Neuronal stem cell (in vitro differentiated cells): Measurements from ENCODE around the gene LCAT.

Source experiments
- DNase-seq: peaks from one replicate; pipeline ENCODE4 v3.0.0-alpha.2; 2013; ENCODE audit warnings: low spot score
- H2AFZ ChIP-seq: one replicate; pipeline ENCODE4 v1.6.1; 2013; ENCODE audit warnings: mild to moderate bottlenecking, low read length, inconsistent platforms
- H2AK5ac ChIP-seq: 2 replicates; pipeline ENCODE4 v1.6.1; 2013; ENCODE audit warnings: low read depth, mild to moderate bottlenecking, inconsistent platforms, low read length, moderate library complexity, mixed read lengths
- H2BK120ac ChIP-seq: 2 replicates; pipeline ENCODE4 v1.6.1; 2013; ENCODE audit warnings: low read depth, mild to moderate bottlenecking, inconsistent platforms, low read length, moderate library complexity, mixed read lengths
- H2BK12ac ChIP-seq: one replicate; pipeline ENCODE4 v1.6.1; 2013; ENCODE audit warnings: low read length, inconsistent platforms
- H2BK15ac ChIP-seq: 2 replicates; pipeline ENCODE4 v1.6.1; 2013; ENCODE audit warnings: mild to moderate bottlenecking, low read length, inconsistent platforms, mixed read lengths
- H2BK5ac ChIP-seq: one replicate; pipeline ENCODE4 v1.6.1; 2013; ENCODE audit warnings: inconsistent platforms, mild to moderate bottlenecking, low read length, moderate library complexity
- H3K14ac ChIP-seq: one replicate; pipeline ENCODE4 v1.6.1; 2013; ENCODE audit warnings: low read length, inconsistent platforms
- H3K18ac ChIP-seq: 2 replicates; pipeline ENCODE4 v1.6.1; 2013; ENCODE audit warnings: low read length, inconsistent platforms
- H3K23ac ChIP-seq: 2 replicates; pipeline ENCODE4 v1.6.1; 2013; ENCODE audit warnings: low read depth, mild to moderate bottlenecking, mixed read lengths, low read length, inconsistent platforms; ENCODE audit not compliant: poor library complexity
- H3K27ac ChIP-seq: replicated peaks from 3 replicates; pipeline ENCODE4 v1.5.1; 2013; ENCODE audit warnings: low read length, inconsistent platforms
- H3K27me3 ChIP-seq, 3 experiments: 2 replicates each; pipeline ENCODE4 v1.6.1; 2013; ENCODE audit warnings: low read length in 3 of 3, mild to moderate bottlenecking in 2 of 3, inconsistent platforms in 1 of 3, low read depth in 1 of 3, mixed read lengths in 1 of 3, moderate library complexity in 1 of 3; ENCODE audit not compliant: control insufficient read depth in 3 of 3, insufficient read depth in 3 of 3
- H3K36me3 ChIP-seq, 2 donors: replicated peaks in 1 of 2; 2 replicates each; pipeline ENCODE4 v1.6.1; 2013; ENCODE audit warnings: low read length in 2 of 2; ENCODE audit not compliant: control insufficient read depth in 2 of 2, insufficient read depth in 2 of 2
- H3K4ac ChIP-seq: 2 replicates; pipeline ENCODE4 v1.6.1; 2013; ENCODE audit warnings: inconsistent platforms, mild to moderate bottlenecking, low read length, moderate library complexity
- H3K4me1 ChIP-seq, 2 donors: 1 replicate in 1 of 2; 2 replicates in 1 of 2; pipeline ENCODE4 v1.6.1; 2013; ENCODE audit warnings: low read length in 2 of 2, low read depth in 1 of 2; ENCODE audit not compliant: control insufficient read depth in 2 of 2, insufficient read depth in 1 of 2
- H3K4me2 ChIP-seq: one replicate; pipeline ENCODE4 v1.6.1; 2013; ENCODE audit warnings: mild to moderate bottlenecking, low read length, inconsistent platforms; ENCODE audit not compliant: insufficient read depth, poor library complexity, severe bottlenecking
- H3K4me3 ChIP-seq, 2 donors: 2 replicates each; pipeline ENCODE4 v1.5.1; 2013; ENCODE audit warnings: low read length in 2 of 2, mild to moderate bottlenecking in 2 of 2, inconsistent platforms in 1 of 2, moderate library complexity in 1 of 2
- H3K79me1 ChIP-seq: one replicate; pipeline ENCODE4 v1.6.1; 2013; ENCODE audit warnings: low read depth, mild to moderate bottlenecking, inconsistent platforms, low read length, moderate library complexity
- H3K9ac ChIP-seq: one replicate; pipeline ENCODE4 v1.6.1; 2013; ENCODE audit warnings: mild to moderate bottlenecking, low read depth, low read length, inconsistent platforms; ENCODE audit not compliant: poor library complexity
- H3K9me3 ChIP-seq, 2 donors: replicated peaks in 1 of 2; 2 replicates each; pipeline versions ENCODE3 to v1.6.1; 2013; ENCODE audit warnings: low read length in 2 of 2, mild to moderate bottlenecking in 2 of 2, inconsistent platforms in 1 of 2, low read depth in 1 of 2, mixed read lengths in 1 of 2, moderate library complexity in 1 of 2; ENCODE audit not compliant: control insufficient read depth in 2 of 2, insufficient read depth in 1 of 2
- H4K8ac ChIP-seq: one replicate; pipeline ENCODE4 v1.6.1; 2013; ENCODE audit warnings: low read depth, mild to moderate bottlenecking, inconsistent platforms, low read length, moderate library complexity
- H4K91ac ChIP-seq: one replicate; pipeline ENCODE4 v1.6.1; 2013; ENCODE audit warnings: low read length, low read depth, mild to moderate bottlenecking, inconsistent platforms; ENCODE audit not compliant: poor library complexity
- WGBS, 2 donors: extraction: QIAGEN DNeasy Blood & Tissue Kit; methylation state at CpG; one replicate each; pipeline ENCODE4 v1.1.7; 2013; ENCODE audit warnings: missing lambda C conversion rate in 2 of 2, mixed read lengths in 1 of 2; ENCODE audit not compliant: insufficient read length in 2 of 2, insufficient replicate concordance in 1 of 2; ENCODE audit errors: extremely low coverage in 2 of 2; 5-methylcytosine and 5-hydroxymethylcytosine counted together

The LCAT gene

DNA sequence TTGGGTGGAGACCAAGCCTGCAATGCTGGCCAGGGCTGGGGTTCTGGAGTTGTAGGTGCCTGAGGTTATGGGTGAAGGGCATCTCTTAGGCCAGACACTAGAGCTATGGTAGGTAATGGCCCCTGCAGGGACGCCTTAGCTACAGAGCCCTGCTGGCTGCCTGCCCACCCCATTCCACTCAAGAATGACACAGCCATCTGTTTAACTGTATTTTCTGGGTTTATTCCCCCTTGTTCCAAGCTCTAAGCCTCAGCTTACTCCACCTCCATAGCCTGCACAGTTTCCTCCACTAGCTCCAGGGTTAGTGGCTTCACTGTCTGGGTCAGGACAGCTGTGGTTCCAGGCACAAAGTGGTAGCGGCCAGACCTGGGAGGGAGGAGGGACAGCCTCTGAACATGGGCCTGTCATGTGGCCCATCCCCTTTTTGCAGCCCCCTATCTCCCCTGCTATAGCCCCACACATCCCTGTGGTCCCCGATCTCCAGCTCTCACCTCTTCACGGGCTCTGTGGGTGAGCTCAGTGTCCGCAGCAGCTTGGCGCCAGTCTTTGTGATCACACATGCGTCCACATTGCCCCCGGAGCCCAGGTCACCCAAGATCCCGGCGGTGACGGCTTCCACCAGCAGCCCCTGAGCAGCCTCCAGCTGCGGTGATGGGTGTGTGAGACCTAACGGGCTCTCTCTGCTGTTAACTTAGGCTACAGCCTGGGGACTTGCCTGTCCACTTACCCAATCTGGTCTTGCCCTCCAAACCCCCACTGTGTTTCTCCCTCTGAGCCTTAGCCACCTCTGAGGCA is 9.4 kb downstream of the LCAT start:
- DNase-seq = no peak
- peak overlapping the region; percentile 62 for H2BK5ac ChIP-seq
- H2BK120ac ChIP-seq = peak overlapping the region; percentile 24
- H2AFZ ChIP-seq = peak overlapping the region; percentile 97
- no peak overlapping the region for H4K8ac ChIP-seq
- H3K4ac ChIP-seq = no peak overlapping the region
- no peak overlapping the region for H3K18ac ChIP-seq
- peak overlapping the region; percentile 32 for H2AK5ac ChIP-seq
- no peak overlapping the region for H3K27ac ChIP-seq
- peak overlapping the region in 1 of 2 donors; percentile 97 for H3K4me3 ChIP-seq
- H2BK15ac ChIP-seq = no peak overlapping the region
- H3K36me3 ChIP-seq = peaks cover 5 to 31% of the 10 kb centered on the region in 2 donors
- H3K4me1 ChIP-seq = peaks cover 11 to 17% of the 10 kb centered on the region in 2 donors
- peak overlapping the region; percentile 98 for H3K4me2 ChIP-seq
- H2BK12ac ChIP-seq = no peak overlapping the region
- H3K9ac ChIP-seq = no peak overlapping the region
- no peak overlapping the region for H4K91ac ChIP-seq
- H3K79me1 ChIP-seq = peaks cover 1% of the 10 kb centered on the region
- WGBS, 2 donors = no CpG with 5 or more reads among the region's 13 CpGs
- no peaks in the 10 kb centered on the region for H3K9me3 ChIP-seq
- no peak overlapping the region for H3K23ac ChIP-seq
- H3K27me3 ChIP-seq = peaks cover 0 to 4% (median 0%) of the 10 kb centered on the region in 3 experiments
- no peak overlapping the region for H3K14ac ChIP-seq

DNA sequence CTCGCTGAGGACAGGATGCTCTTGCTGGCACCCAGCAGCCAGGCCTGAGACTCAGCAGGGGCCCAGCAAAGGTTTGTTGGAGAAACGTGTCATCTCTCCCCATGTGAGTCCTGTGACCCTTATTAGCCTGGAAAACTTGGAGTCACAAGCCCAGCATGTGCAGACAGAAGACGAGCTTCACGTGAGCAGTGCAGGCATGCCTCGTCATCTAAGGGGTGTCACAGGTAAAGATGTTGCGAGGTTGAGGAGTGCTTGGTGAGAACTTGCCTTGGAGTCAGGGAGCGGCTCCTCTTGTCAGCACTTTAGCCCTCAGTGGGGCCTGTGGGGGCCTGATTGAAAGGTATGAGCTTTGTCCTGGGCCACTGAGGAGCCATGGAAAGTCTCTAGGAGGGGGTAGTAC is 10.1 kb downstream of the LCAT start:
- Histone ChIP-seq H3K4me3 (no peak overlapping the region), H3K14ac (no peak overlapping the region), H3K23ac (no peak overlapping the region), H4K8ac (no peak overlapping the region), H4K91ac (no peak overlapping the region), H3K9me3 (no peaks in the 10 kb centered on the region), H3K4me2 (no peak overlapping the region), H3K79me1 (no peaks in the 10 kb centered on the region), H2BK12ac (no peak overlapping the region), H3K36me3 (peaks cover 7 to 37% of the 10 kb centered on the region in 2 donors), H3K27ac (no peak overlapping the region), H3K4me1 (peaks cover 11 to 17% of the 10 kb centered on the region in 2 donors), H2AFZ (no peak overlapping the region), H2BK15ac (no peak overlapping the region), H3K9ac (no peak overlapping the region), H2AK5ac (no peak overlapping the region), H3K27me3 (peaks cover 0 to 4% (median 0%) of the 10 kb centered on the region in 3 experiments), H3K4ac (no peak overlapping the region), H3K18ac (no peak overlapping the region), H2BK120ac (no peak overlapping the region), H2BK5ac (no peak overlapping the region)
- no CpG with 5 or more reads among the region's 7 CpGs for WGBS, 2 donors
- no peak for DNase-seq

DNA sequence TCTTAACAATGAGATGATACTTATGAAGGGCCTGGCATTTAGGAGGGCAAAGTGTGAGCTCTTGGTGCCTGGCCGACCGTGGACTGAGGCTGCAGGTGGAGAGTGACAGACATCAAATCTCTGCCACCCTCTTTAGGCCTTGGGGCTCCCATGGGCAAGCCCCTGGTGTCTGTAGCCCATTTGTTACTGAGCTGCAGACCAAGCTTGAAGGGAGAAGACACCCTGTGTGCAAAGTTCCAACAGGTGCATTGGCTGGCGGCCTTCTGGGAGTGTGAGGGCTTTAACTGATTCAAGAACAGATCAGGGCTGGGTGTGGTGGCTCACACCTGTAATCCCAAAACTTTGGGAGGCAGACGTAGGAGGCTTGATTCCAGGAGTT is 11.5 kb downstream of the LCAT start:
- H2BK5ac ChIP-seq = no peak overlapping the region
- H4K91ac ChIP-seq = no peak overlapping the region
- WGBS, 2 donors = no CpG with 5 or more reads among the region's 4 CpGs

DNA sequence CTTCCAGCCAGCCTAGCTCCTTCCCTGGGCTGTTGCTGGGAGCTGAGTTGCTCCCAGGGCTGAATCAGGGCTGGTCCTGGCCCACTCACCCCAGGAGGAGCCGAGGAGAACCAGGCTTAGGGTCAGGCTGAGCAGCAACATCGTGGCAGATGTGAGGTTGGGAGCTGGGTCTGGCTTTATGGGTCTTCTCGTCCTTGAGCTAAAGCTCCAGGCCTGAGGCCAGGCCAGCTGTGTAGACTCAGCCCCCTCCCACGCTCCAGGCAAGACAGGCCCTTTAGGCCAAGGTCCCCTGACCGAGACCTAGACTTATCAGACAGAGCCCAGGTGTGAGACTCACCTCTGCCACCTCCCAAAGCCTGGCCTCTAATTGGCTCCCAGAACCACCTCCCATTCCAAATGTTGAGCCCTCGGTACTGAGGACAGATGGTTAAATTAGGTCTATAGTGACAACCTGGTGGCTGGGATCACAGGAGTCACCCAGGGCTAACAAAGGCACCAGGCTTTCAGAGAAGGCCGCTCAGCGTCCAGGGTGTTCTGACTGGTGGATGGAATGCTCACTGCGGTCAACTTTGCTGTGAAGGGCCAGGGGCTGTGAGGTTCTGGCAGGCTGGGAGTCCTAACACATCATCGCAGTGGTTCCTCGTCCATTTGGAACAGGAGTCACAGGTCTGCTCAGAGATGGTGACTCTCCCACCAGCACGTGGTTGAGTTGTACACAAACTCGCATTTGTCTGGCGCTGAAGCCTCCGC is 12.0 kb downstream of the LCAT start, which contains the start of gene CTRL:
CTRL (minus strand) TSS at position 151 of the 750 bp plus-strand sequence; CDS start at position 141, 10 bp downstream.
- Histone ChIP-seq H3K4me3 (peak within 1 kb of the TSS in 1 of 2 donors; percentile 61), H2BK15ac (no peak within 1 kb of the TSS), H3K36me3 (peaks cover 15 to 56% of the 10 kb centered on the region in 2 donors), H3K4me2 (no peak within 1 kb of the TSS), H4K91ac (no peak within 1 kb of the TSS), H2AFZ (no peak within 1 kb of the TSS), H2BK12ac (no peak within 1 kb of the TSS), H3K4ac (no peak within 1 kb of the TSS), H3K9ac (no peak within 1 kb of the TSS), H3K18ac (no peak within 1 kb of the TSS), H2BK5ac (no peak within 1 kb of the TSS), H2BK120ac (no peak within 1 kb of the TSS), H3K14ac (no peak within 1 kb of the TSS), H4K8ac (no peak within 1 kb of the TSS), H2AK5ac (no peak within 1 kb of the TSS), H3K27ac (no peak within 1 kb of the TSS), H3K23ac (peak within 1 kb of the TSS; percentile 52), H3K4me1 (peaks cover 6 to 13% of the 10 kb centered on the region in 2 donors), H3K27me3 (peaks cover 0 to 4% (median 0%) of the 10 kb centered on the region in 3 experiments), H3K79me1 (no peaks in the 10 kb centered on the region), H3K9me3 (peaks cover 0 to 2% of the 10 kb centered on the region in 2 donors)
- DNase-seq = no peak
- WGBS, 2 donors = no CpG with 5 or more reads among the region's 15 CpGs

More for the DNA sequence above, 11.5 kb downstream of the LCAT start:
- Histone ChIP-seq H3K79me1 (no peaks in the 10 kb centered on the region), H3K14ac (no peak overlapping the region), H2AK5ac (no peak overlapping the region), H3K18ac (no peak overlapping the region), H2BK12ac (no peak overlapping the region), H2BK15ac (no peak overlapping the region), H2BK120ac (no peak overlapping the region), H3K9ac (no peak overlapping the region), H3K4me2 (no peak overlapping the region), H3K4ac (no peak overlapping the region), H3K4me1 (peaks cover 11 to 17% of the 10 kb centered on the region in 2 donors), H3K27ac (no peak overlapping the region), H3K9me3 (peaks cover 0 to 1% of the 10 kb centered on the region in 2 donors), H3K36me3 (peaks cover 12 to 51% of the 10 kb centered on the region in 2 donors), H3K4me3 (peak overlapping the region in 1 of 2 donors; percentile 28), H3K27me3 (peaks cover 0 to 4% (median 0%) of the 10 kb centered on the region in 3 experiments), H3K23ac (no peak overlapping the region), H2AFZ (no peak overlapping the region), H4K8ac (no peak overlapping the region)
- no peak for DNase-seq
